ELR (cell line): ENCODE results near the gene CLIP2.
A peak's percentile ranks its signal among the peaks of the same experiment; 100 is the strongest.
"Not testable (repeated sequence)": the region's sequence is repeated elsewhere in the genome, so short reads cannot be mapped to it uniquely, and the experiment has no call there.

Experiments
- DNase-seq: peaks from one replicate; pipeline ENCODE4 v3.0.0-alpha.2; 2015; ENCODE audit warnings: low read depth

CLIP2 gene

DNA sequence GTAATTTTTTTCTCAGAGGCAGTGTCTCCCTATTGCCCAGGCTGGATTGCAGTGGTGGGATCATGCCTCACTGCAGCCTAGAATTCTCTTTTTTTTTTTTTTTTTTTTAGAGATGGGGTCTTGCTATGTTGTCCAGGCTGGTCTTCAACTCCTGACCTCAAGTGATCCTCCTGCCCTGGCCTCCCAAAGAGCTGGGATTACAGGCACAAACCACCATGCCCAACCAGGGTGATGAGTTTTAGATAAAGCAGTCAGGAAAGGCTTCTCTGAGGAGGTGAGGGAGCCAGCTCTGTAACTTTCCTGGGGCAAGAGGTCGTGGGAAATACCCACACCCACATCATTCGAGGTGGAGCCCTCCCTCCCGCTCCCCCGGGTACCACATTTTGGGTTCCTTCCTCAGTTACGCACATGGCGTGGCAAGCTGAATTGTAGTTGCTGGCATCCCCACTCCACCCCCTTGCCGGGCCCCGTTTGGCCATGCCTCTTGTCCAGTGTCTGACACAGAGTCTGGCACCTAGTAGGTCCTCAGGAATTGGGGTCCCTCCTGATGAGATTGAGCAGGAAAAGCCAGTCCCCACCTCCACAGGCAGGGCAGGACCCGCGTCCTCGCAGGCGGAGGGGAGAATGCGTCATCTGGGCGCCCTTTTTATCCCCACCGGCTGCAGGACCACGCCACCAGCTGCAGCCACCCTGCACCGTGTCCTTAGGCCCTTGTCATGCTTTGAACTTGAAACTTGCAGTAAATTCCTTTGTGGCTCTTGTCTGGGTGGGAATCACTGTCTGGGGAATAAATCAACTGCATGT is 43.4 kb downstream of the CLIP2 start:
- DNase-seq = no peak

- DNase-seq = peak; percentile 83
Measured at GRCh38 chr7:74334030-74334429, 44.8 kb downstream of the CLIP2 start.

DNA sequence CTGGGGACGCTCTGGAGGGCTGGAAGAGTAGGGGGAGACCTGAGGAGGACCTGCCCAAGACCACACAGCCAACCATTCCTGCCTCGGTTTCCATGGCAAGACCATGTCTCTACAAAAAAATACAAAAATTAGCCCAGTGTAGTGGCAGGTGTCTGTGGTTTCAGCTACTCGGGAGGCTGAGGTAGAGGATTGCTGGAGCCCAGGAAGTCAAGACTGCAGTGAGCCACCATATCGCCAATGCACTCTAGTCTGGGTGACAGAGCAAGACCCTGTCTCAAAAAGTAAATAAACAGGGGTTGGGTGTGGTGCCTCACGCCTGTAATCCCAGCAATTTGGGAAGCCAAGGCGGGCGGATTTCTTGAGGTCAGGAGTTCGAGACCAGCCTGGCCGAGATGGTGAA is 48.7 kb downstream of the CLIP2 start:
- no peak for DNase-seq

- no peak for DNase-seq
Measured at GRCh38 chr7:74338366-74339108, 49.3 kb downstream of the CLIP2 start.

- not testable (repeated sequence) for DNase-seq
Measured at GRCh38 chr7:74339648-74340047, 50.4 kb downstream of the CLIP2 start.

- DNase-seq = peak; percentile 91
Measured at GRCh38 chr7:74343281-74344131, 54.3 kb downstream of the CLIP2 start.

GRCh38 chr7:74344132-74344496 is 54.9 kb downstream of the CLIP2 start:
- peak; percentile 37 for DNase-seq

DNA sequence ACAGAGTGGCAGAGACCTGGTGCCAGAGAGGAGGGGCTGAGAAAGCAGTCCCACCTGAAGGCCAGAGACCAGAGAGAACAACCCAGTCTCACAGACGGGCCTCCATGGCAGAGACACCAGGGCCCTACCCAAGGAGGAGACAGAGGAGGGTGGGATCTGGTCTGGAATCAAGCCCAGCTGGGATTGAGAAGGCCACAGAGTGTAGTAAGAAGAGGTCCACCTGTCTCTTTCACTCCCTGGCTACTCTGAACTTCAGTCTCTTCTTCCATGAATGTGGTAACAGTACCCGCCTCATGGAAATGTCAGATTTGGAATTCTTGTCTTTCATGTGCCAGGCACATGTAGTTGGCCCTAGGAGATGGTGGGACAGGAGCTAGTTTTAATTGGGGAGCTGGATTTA is 55.6 kb downstream of the CLIP2 start:
- no peak for DNase-seq

DNA sequence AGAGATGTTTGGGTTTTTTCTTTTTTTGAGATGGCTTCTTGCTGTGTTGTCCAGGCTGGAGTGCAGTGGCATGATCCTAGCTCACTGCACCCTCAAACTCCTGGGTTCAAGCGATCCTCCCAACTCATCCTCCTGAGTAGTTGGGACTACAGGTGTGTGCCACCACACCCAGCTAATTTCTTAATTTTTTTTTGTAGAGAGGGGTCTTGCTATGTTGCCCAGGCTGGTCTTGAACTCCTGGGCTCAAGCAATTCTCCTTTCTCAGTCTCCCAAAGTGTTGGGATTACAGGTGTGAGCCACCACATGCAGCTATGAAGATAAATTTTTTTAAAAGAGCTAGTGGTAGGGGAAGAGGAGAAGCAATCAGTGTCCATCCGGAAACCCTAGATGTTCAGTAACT is 56.8 kb downstream of the CLIP2 start:
- DNase-seq = no peak

- DNase-seq = no peak
Measured at GRCh38 chr7:74349621-74350020, 60.4 kb downstream of the CLIP2 start.

- DNase-seq = no peak
Measured at GRCh38 chr7:74350751-74351150, 61.5 kb downstream of the CLIP2 start.

- DNase-seq = no peak
Measured at GRCh38 chr7:74351836-74352235, 62.6 kb downstream of the CLIP2 start.

DNA sequence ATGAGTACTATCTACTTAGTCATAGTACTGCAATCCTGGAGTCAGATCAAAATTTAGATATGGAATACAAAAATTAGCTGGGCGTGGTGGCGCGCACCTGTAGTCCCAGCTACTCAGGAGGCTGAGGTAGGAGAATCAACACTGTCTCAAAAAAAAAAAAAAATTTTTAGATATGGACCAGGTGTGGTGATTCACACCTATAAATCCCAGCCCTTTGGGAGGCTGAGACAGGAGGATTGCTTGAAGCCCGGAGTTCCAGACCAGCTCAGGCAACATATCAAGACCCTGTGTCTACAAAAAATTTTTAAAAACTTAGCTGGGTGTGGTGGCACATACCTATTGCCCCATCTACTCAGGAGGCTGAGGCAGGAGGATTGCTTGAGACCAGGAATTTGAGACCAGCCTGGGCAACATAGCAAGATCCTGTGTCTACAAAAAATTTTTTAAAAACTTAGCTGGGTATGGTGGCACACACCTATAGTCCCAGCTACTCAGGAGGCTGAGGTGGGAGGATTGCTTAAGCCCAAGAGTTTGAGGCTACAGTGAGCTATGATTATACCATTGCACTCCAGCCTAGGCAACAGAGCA is 63.4 kb downstream of the CLIP2 start:
- peak; percentile 48 for DNase-seq

DNA sequence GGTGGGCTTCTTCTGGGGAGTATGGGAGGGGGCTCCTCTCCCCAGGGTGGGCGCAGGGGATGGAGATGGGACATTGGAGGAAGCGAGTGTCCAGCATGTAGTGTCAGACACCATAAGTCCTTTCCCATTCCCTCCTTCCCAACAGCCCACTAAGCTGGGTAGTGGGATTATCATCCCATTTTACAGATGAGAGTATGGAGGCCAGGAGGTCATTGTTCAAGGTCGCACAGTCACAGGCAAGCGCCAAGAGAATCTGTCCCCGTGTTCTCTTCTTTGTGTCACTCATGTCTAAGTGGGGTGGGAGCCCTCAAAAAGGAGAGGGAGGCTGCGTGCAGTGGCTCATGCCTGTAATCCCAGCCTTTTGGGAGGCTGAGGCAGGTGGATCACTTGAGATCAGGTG is 64.8 kb downstream of the CLIP2 start:
- DNase-seq = no peak

DNA sequence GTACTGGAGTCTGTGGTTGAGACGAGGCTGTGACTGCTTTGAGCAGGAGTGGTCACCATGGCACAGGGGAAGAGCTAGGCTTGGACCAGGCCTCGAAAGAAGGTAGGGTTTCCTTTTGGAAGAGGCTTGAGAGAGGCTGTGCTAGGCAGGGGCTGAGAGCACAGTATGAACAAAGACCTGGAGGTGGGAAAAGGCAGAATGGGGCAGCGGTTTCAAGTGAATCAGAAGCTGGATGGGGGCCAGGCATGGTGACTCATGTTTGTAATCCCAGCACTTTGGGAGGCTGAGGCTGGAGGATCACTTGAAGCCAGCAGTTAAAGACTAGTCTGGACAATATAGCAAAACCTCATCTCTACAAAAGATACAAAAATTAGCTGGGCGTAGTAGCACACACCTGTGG is 65.9 kb downstream of the CLIP2 start:
- peak; percentile 92 for DNase-seq

- DNase-seq = peak; percentile 77
Measured at GRCh38 chr7:74356589-74357315, 67.5 kb downstream of the CLIP2 start.

DNA sequence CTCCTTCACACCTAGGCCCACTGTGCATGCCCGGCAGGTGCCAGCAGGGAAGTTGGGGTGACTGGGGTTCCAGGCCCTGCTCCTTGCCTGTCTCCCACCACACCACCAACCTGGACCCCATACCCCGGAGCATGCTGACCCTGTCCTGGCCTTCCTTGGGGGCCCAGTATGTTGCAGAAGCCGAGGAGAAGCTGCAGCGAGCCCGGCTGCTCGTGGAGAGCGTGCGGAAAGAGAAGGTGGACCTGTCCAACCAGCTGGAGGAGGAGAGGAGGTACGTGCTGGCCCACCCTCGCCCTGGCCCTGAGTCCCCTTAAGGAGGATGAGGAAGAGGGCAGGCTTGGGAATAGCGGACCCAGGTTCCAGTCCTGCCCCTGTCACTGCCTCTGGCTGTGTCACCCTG is 70.8 kb downstream of the CLIP2 start:
- no peak for DNase-seq

GRCh38 chr7:74362266-74362665 is 73.1 kb downstream of the CLIP2 start:
- no peak for DNase-seq

- DNase-seq = peak; percentile 40
Measured at GRCh38 chr7:74364061-74364460, 74.9 kb downstream of the CLIP2 start.

DNA sequence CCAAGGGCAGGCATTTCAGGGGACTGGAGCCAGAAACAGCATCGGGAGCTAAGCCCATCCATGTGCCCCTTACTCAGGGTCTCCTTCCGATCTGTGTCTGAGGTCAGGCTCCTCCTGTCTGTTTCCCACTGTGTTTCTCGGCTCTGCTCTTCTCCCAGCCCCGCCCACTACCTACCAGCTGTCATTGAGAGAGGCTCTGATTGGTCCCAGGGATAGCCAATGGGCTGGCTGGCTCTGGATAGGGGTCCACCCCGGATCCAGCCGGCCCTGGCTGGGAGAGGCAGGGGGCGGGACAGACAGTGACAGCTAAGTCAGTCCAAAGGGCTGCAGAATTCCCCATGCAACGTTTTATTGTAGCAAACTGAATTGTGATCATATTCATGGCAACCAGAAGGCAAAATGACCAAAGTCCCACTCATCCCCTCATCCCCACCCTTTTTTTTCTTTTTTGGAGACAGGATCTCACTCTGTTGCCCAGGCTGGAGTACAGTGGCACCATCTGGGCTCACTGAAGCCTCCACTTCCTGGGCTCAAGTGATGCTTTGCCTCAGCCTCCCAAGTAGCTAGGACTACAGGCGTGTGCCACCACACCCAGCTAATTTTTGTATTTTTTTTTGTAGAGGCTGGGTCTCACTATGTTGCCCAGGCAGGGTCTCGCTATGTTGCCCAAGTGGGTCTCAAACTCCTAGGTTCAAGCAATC is 76.3 kb downstream of the CLIP2 start:
- DNase-seq = peak; percentile 72
